OCI-LY1 (cell line): ENCODE results near the gene GJB3.

ENCODE experiments used
- CTCF ChIP-seq: fragments of 200-600 bp; sonication (generic), shearing (Covaris generic); IDR thresholded peaks from 2 replicates; pipeline ENCODE4 v1.5.1; 2017; ENCODE audit warnings: mild to moderate bottlenecking, antibody characterized with exemption, low read length, moderate library complexity, mixed read lengths
- EZH2 ChIP-seq: fragments of 200-600 bp; sonication (generic), shearing (Covaris generic); IDR thresholded peaks from 2 replicates; pipeline ENCODE4 v1.8.0; 2017; ENCODE audit warnings: borderline replicate concordance, mixed run types, mild to moderate bottlenecking, antibody characterized with exemption, low read length, moderate library complexity, mixed read lengths

- TF ChIP-seq CTCF (no peak), EZH2 (no peak)
Observed at GRCh38 chr1:34795916-34796315, 14.9 kb downstream of the GJB3 start.
